Naive B cell (primary cell): ENCODE data around the gene VAV2. TPM values are rescaled to one million over a fixed set of nuclear protein-coding genes. Genes with fewer than 3 reads are reported as not detected.
A peak's percentile ranks its signal among the peaks of the same experiment; 100 is the strongest.

ENCODE experiments used
- ATAC-seq, 2 donors: fragments of 150-1000 bp; cut with Tn5 transposase; 2 replicates each; pipeline ENCODE4 v1.10.0; 2021; ENCODE audit warnings: low read depth in 2 of 2, mild to moderate bottlenecking in 2 of 2, moderate library complexity in 2 of 2
- DNase-seq: peaks from one replicate; pipeline ENCODE4 v3.0.0; 2022
- H3K27ac Mint-ChIP-seq, 6 donors: one replicate each; pipeline ENCODE4 v1.8.0; 2020 to 2022; ENCODE audit warnings: mild to moderate bottlenecking in 6 of 6, mixed read lengths in 6 of 6, moderate library complexity in 5 of 6, inconsistent platforms in 2 of 6
- H3K27me3 Mint-ChIP-seq, 3 donors: one replicate each; pipeline ENCODE4 v1.8.0; 2021 to 2022; ENCODE audit warnings: mixed read lengths in 3 of 3, mild to moderate bottlenecking in 1 of 3
- H3K36me3 Mint-ChIP-seq, 2 donors: one replicate each; pipeline ENCODE4 v1.8.0; 2020 to 2022; ENCODE audit warnings: mixed read lengths in 2 of 2, inconsistent platforms in 1 of 2, mild to moderate bottlenecking in 1 of 2
- H3K4me1 Mint-ChIP-seq, 3 donors: one replicate each; pipeline ENCODE4 v1.8.0; 2020 to 2022; ENCODE audit warnings: mixed read lengths in 3 of 3, inconsistent platforms in 1 of 3, mild to moderate bottlenecking in 1 of 3, moderate library complexity in 1 of 3
- H3K4me3 Mint-ChIP-seq, 8 donors: one replicate each; pipeline ENCODE4 v1.8.0; 2020 to 2022; ENCODE audit warnings: mild to moderate bottlenecking in 8 of 8, mixed read lengths in 8 of 8, moderate library complexity in 8 of 8, inconsistent platforms in 2 of 8
- H3K9me3 Mint-ChIP-seq, 7 donors: one replicate each; pipeline ENCODE4 v1.8.0; 2020 to 2022; ENCODE audit warnings: mixed read lengths in 7 of 7, mild to moderate bottlenecking in 5 of 7, inconsistent platforms in 2 of 7, moderate library complexity in 1 of 7
- polyA plus RNA-seq, 6 donors: library from polyadenylated mRNA; unstranded; fragments of 300-500 nt; fragmentation: Illumina TruSeq; gene quantifications; one replicate each; pipeline ENCODE4 v1.2.3, GENCODE V29; 2021; ENCODE audit warnings: low read depth in 6 of 6

Gene VAV2
- polyA plus RNA-seq, 6 donors from 2014 or later = 5.7 to 33.3 (median 15.2) TPM

DNA sequence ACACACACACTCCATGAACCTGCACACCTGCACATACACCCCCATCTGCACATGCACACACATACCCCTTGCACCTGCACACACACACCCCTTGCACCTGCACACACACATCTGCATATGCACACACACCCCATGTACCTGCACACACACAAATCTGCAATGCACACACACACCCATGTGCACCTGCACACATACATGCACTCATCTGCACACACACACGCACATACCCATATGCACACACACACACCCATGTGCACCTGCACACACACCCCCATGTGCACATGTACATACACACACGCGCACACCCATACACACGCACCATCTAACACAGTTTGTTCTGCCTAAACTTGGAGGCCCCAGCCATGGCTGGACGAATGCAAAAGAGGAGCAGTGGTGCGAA, 138.1 kb downstream of the VAV2 start:
- Mint-ChIP-seq H3K36me3 (peaks cover 0 to 11% of the 10 kb centered on the region in 2 donors), H3K4me3 (peak overlapping the region in 1 of 8 donors; percentile 6)

DNA sequence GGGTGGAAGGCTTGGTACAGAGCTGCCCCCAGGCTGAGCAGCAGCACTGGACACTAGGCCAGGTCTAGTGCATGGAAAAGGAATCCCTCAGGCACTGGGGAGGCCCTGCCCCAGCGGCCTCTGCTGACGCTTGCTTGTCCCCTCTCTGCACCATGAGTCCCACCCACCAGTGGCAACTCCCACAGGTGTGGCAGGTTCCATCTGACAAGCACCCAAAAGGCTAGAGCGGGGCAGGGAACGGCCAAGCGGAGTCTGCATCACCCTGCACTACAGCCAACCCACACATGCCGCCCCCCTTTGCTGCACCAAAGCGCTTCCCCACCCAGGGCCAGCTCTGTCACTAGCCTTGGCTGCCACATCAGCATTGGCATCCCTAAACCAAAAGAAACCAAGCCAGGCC, 138.8 kb downstream of the VAV2 start:
- no peak for ATAC-seq

More for the DNA sequence above, 138.1 kb downstream of the VAV2 start:
- no peak for DNase-seq
- no peak for ATAC-seq
- Mint-ChIP-seq H3K4me1 (peaks cover 46 to 84% (median 54%) of the 10 kb centered on the region in 3 donors), H3K27ac (no peak overlapping the region), H3K9me3 (no peaks in the 10 kb centered on the region), H3K27me3 (no peaks in the 10 kb centered on the region)

DNA sequence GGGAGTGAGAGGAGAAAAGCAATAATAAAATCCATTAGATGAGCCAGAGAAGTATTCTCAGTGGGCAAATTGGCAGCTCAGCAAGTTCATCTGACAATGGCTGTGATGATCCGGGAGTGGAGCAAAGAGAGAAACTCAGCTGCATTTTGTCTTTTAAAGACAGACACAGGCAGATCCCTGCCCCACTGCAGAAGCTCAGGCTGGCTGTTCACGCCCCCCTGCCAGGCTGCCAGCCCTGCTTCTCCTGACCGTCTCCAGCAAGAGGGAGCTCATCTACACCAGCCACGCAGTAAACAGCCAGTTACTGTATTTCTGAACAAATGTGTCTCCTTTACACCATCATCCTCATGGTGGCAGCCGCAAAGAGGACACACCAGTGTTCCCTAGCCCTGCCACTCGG, 139.7 kb downstream of the VAV2 start:
- Mint-ChIP-seq H3K27me3 (no peaks in the 10 kb centered on the region), H3K27ac (peak overlapping the region in 2 of 6 donors; percentile 8 to 30), H3K36me3 (peaks cover 4 to 11% of the 10 kb centered on the region in 2 donors), H3K4me1 (peaks cover 52 to 87% (median 53%) of the 10 kb centered on the region in 3 donors), H3K4me3 (no peak overlapping the region), H3K9me3 (no peaks in the 10 kb centered on the region)
- ATAC-seq (no peak), DNase-seq (no peak)

More for the DNA sequence above, 138.8 kb downstream of the VAV2 start:
- peaks cover 1 to 11% of the 10 kb centered on the region in 2 donors for H3K36me3 Mint-ChIP-seq
- no peaks in the 10 kb centered on the region for H3K27me3 Mint-ChIP-seq
- DNase-seq = no peak
- no peak overlapping the region for H3K27ac Mint-ChIP-seq
- no peaks in the 10 kb centered on the region for H3K9me3 Mint-ChIP-seq
- H3K4me3 Mint-ChIP-seq = peak overlapping the region in 1 of 8 donors; percentile 37
- peaks cover 52 to 92% (median 54%) of the 10 kb centered on the region in 3 donors for H3K4me1 Mint-ChIP-seq

DNA sequence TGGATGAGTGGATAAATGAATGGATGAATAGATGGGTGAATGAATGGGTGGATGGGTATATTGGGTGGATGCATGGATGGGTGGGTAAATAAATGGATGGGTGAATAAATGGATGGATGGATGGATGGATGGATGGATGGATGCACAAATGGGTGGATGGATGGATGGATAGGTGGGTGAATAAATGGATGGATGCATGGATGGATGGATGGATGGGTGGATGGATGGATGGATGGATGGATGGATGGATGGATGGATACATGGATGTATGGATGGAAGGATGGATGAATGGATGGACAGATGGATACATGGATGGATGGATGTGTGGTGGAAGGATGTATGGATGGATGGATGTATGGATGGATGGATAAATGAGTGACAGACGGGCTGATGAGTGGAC, 140.4 kb downstream of the VAV2 start:
- DNase-seq = no peak
- H3K36me3 Mint-ChIP-seq = peaks cover 4 to 11% of the 10 kb centered on the region in 2 donors
- peaks cover 49 to 86% (median 50%) of the 10 kb centered on the region in 3 donors for H3K4me1 Mint-ChIP-seq

DNA sequence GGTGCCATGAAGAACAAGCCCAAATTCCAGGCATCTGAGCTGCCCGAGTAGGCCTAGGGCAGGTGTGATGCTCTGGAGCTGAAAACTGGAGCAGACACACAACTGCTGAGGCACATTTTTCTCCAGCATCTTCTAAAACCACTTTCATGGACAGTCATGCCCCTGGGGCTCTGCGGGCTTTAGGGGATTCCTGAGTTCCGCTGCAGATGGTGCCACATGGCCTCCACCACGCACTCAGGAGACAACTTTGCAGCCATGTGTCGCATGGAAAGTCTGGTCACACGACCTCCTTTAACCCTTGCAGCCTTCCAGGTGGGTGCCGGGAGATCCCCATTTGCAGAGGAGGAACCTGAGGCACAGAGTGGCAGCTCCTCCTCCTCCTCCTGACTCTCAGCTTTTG, 141.2 kb downstream of the VAV2 start:
- Mint-ChIP-seq H3K4me1 (peaks cover 51 to 86% (median 55%) of the 10 kb centered on the region in 3 donors), H3K36me3 (peaks cover 4 to 11% of the 10 kb centered on the region in 2 donors), H3K27ac (peak overlapping the region in 2 of 6 donors; percentile 60 to 73), H3K27me3 (no peaks in the 10 kb centered on the region), H3K4me3 (no peak overlapping the region), H3K9me3 (no peaks in the 10 kb centered on the region)
- ATAC-seq (no peak), DNase-seq (no peak)

More for the DNA sequence above, 140.4 kb downstream of the VAV2 start:
- H3K27me3 Mint-ChIP-seq = no peaks in the 10 kb centered on the region
- no peak for ATAC-seq
- H3K27ac Mint-ChIP-seq = peak overlapping the region in 2 of 6 donors; percentile 1 to 8
- no peaks in the 10 kb centered on the region for H3K9me3 Mint-ChIP-seq
- peak overlapping the region in 1 of 8 donors; percentile 47 for H3K4me3 Mint-ChIP-seq

DNA sequence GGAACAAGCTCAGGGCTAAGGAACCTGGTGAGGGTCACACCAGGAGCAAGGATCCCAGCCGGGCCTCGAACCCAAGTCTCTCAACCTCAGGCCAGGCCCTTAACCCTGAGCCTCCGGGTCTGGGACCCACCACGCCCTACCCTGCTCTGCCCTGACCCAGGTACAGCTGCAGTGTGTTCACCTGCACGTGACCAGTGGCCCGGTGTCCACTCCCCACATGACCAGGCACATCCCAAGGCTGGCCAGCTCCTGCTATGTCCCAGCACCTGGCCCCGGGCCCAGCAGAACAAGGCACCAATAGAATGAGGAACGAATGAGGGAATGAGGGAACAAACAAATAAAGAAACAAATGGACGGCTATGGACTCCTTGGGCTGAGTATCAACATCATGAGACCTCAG, 142.0 kb downstream of the VAV2 start:
- Mint-ChIP-seq H3K4me1 (peaks cover 51 to 90% (median 63%) of the 10 kb centered on the region in 3 donors), H3K27me3 (no peaks in the 10 kb centered on the region), H3K4me3 (no peak overlapping the region), H3K36me3 (peaks cover 4 to 11% of the 10 kb centered on the region in 2 donors), H3K9me3 (no peaks in the 10 kb centered on the region), H3K27ac (peak overlapping the region in 3 of 6 donors; percentile 37 to 73 (median 61))
- DNase-seq (no peak), ATAC-seq (no peak)

DNA sequence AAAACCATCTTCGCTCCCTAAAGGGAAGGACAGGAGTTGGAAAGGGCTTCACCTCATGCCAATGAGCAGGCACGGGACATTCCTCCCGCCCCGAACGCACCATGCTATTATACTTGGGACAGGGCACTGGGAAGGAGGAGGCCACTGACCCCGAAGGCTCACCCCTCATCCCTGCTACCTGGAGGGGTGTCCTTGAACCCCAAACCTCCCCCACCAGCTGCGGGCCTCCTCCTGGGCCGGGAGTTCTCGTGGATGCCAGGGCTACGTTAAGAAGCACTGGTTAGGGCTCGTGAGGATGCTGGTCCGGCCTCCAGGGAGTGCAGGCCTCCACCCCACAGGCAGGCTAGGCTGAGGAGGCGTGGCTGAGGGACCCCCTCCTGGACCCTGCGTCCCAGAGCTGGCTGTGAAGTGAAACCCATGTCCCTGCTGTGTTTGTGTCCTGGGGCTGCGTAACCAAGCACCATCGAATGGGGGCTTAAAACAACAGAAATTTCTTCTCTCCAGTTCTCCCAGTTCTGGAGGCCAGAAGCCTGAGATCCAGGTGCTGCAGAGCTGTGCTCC, 142.9 kb downstream of the VAV2 start:
- Mint-ChIP-seq H3K27me3 (no peaks in the 10 kb centered on the region), H3K27ac (no peak overlapping the region), H3K4me3 (no peak overlapping the region), H3K4me1 (peaks cover 44 to 91% (median 61%) of the 10 kb centered on the region in 3 donors), H3K36me3 (peaks cover 4 to 11% of the 10 kb centered on the region in 2 donors), H3K9me3 (no peaks in the 10 kb centered on the region)
- DNase-seq (no peak), ATAC-seq (no peak)

DNA sequence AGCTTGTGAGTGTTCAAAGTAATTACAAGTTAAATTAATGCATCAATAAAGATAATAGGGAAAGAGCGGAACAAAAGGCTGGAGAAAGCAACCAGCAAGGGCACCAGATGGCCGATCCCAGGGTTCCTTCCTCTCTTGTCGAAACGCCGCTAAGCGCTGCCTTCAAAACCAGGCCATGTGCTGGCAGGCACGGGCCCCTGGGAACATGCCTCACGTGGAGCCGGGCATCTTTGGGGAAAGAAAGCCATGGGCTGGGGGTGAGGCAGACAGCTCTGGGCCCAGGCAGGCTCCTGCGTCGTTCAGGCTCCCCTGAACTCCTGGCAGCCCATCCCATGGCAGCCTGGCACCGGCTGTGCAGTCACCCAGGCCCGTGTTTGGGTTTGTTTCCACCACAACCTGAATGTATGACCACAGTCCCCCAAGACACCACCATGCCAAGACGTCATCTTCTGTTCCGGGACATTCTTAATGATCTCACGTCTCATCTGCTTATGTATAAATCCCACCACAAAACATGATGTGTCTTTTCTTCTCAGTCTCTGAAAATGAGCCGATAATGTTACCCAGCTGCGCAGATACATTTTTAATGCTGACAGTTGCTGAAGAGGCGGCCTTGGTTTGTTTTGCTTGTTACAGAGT, 143.5 kb downstream of the VAV2 start:
- Mint-ChIP-seq H3K27ac (peak overlapping the region in 1 of 6 donors; percentile 42), H3K4me3 (no peak overlapping the region), H3K9me3 (no peaks in the 10 kb centered on the region), H3K36me3 (peaks cover 4 to 11% of the 10 kb centered on the region in 2 donors), H3K27me3 (no peaks in the 10 kb centered on the region), H3K4me1 (peaks cover 39 to 91% (median 59%) of the 10 kb centered on the region in 3 donors)
- DNase-seq (no peak), ATAC-seq (no peak)

DNA sequence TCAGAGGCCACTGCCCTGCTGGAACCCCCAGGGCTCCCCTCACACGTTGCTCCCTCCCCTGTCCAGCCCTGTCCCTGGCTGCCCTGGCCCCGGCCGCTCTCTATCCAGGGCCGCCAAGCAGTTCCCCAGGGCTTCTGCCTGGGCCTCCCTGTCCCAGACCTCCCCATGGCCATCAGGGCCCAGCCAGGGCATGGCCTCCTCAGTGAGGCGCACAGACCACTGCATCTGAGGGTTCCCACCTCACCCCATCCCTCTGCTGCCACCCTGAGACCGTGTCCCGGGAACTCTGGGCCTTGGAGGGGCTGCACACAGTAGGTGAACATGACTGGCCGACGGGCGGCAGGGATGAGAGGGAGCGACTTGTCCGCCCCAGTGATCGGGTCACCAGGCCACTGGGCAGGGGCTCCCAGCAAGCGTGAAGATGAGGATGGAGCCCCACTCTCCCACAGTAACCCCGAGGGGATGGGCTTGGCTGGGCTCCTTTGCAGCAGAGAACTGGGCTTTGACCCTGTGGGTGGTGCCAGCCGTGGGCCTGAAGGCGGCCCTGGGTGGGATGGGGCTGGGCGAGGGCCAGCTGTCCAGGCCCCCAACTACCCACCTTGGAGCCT, 145.5 kb downstream of the VAV2 start:
- peaks cover 4 to 5% of the 10 kb centered on the region in 2 donors for H3K36me3 Mint-ChIP-seq
- H3K4me1 Mint-ChIP-seq = peaks cover 31 to 89% (median 59%) of the 10 kb centered on the region in 3 donors
- H3K4me3 Mint-ChIP-seq = peak overlapping the region in 2 of 8 donors; percentile 12 to 77
- DNase-seq (no peak), ATAC-seq (no peak)
- H3K27me3 Mint-ChIP-seq = no peaks in the 10 kb centered on the region
- H3K9me3 Mint-ChIP-seq = no peaks in the 10 kb centered on the region
- H3K27ac Mint-ChIP-seq = peak overlapping the region in 2 of 6 donors; percentile 11 to 93

DNA sequence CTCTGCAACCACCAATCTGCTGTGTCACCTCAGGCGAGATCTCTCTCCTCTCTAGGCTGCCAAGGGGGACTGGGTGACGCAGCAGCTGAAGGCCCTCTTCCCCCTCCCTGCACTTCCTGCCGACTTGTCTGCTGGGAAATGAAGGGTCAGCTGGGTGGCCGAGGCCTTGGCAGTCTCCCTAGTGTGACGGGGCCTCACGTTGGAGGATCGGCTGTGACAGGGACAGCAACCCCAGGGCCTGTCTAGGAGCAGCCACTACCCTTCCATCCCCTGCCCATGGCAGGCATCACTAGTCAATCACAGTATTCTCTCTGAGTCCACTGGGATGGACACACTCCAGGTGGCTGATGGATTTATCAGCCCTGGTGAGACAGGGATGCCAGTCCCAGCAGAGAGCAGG, 146.7 kb downstream of the VAV2 start:
- Mint-ChIP-seq H3K27me3 (no peaks in the 10 kb centered on the region), H3K4me1 (peaks cover 32 to 89% (median 60%) of the 10 kb centered on the region in 3 donors), H3K36me3 (peaks cover 0 to 4% of the 10 kb centered on the region in 2 donors), H3K9me3 (no peaks in the 10 kb centered on the region), H3K4me3 (peak overlapping the region in 6 of 8 donors; percentile 49 to 78 (median 60)), H3K27ac (peak overlapping the region in 2 of 6 donors; percentile 7 to 37)
- ATAC-seq (peak in 1 of 2 donors; percentile 50), DNase-seq (no peak)

DNA sequence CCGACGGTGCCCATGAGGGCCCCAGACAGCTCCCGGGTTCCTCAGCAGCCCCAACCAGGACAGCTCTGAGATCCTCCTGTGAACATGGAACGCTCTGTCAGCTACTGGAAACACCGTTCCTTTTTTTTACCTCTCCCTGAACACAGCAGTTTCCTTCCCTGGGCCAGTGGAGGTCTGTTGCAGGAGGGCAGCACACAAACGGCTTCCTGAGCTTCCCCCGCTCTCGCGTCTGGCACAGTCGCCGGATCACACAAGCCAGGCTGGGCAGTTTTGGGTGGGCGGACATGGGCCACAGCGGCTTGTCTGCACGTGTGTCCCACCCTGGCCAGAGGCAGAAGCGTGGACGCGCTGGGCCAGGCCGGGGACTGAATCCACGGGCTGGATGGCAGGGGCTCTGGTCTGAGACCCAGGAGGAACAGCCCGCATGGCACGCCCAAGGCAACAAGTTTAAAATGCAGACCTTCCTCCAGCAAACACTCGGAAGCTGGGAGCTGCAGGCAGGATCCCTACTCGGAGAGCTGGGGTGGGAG, 147.2 kb downstream of the VAV2 start:
- H3K27me3 Mint-ChIP-seq = no peaks in the 10 kb centered on the region
- peak overlapping the region in 3 of 6 donors; percentile 24 to 70 (median 27) for H3K27ac Mint-ChIP-seq
- DNase-seq (no peak), ATAC-seq (no peak)
- H3K4me1 Mint-ChIP-seq = peaks cover 34 to 89% (median 64%) of the 10 kb centered on the region in 3 donors
- H3K36me3 Mint-ChIP-seq = peaks cover 0 to 4% of the 10 kb centered on the region in 2 donors
- H3K9me3 Mint-ChIP-seq = no peaks in the 10 kb centered on the region
- H3K4me3 Mint-ChIP-seq = peak overlapping the region in 5 of 8 donors; percentile 53 to 78 (median 60)

DNA sequence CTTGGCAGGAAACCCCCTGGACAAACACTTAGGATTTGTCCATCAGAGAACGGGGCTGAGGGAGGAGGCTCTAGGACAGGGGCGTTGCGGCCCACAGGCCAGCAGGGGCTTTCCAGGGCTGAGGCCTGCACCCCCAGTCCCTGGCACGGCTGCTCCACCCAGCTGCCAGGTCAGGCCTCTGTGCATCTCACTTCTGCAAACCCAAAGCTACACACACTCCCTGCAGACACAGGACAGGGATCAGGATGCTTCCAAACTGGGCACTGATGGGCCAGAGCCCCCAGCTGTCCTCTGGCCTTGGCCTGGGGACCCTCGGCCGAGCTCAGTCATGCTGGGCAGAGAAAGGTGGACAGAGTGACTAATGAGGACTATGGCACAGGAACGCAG, 147.7 kb downstream of the VAV2 start:
- ATAC-seq (no peak), DNase-seq (no peak)
- no peaks in the 10 kb centered on the region for H3K9me3 Mint-ChIP-seq
- H3K27me3 Mint-ChIP-seq = no peaks in the 10 kb centered on the region
- peaks cover 32 to 85% (median 65%) of the 10 kb centered on the region in 3 donors for H3K4me1 Mint-ChIP-seq
- peaks cover 0 to 4% of the 10 kb centered on the region in 2 donors for H3K36me3 Mint-ChIP-seq
- peak overlapping the region in 1 of 6 donors; percentile 69 for H3K27ac Mint-ChIP-seq
- H3K4me3 Mint-ChIP-seq = peak overlapping the region in 2 of 8 donors; percentile 19 to 78

DNA sequence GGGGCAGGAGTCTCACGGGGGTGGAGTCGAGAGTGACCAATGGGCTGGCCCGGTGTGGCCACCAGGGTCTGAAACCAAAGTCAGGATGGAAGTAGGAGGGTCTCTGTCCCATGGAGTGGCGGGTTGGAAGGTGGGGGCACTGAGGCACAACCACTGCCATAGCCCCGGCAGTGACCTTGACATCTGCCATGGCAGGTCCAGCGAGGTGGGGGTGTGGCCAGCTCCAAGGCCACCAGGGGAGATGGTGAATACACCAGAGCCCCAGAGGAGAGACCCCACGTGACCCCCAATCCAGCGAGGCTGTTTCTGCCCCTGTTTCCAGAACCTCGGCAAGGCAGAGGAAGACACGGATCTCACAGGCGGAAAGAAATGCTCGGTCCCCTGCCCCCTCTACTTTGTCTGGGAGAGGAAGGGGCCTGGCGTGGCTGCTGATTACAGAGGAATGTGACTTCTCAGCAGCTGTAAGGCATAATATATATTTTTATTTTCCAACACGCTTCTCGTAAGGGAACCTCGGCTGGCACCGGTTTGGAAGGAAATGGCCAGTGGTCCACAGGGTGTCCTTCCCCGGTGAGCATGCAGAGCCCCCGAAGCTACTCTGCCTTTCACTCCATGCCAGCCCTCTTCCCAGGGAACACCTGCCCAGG, 148.2 kb downstream of the VAV2 start:
- H3K4me3 Mint-ChIP-seq = peak overlapping the region in 4 of 8 donors; percentile 16 to 68 (median 21)
- DNase-seq = no peak

More for the DNA sequence above, 148.2 kb downstream of the VAV2 start:
- H3K27me3 Mint-ChIP-seq = no peaks in the 10 kb centered on the region
- peaks cover 0 to 4% of the 10 kb centered on the region in 2 donors for H3K36me3 Mint-ChIP-seq
- peaks cover 36 to 84% (median 68%) of the 10 kb centered on the region in 3 donors for H3K4me1 Mint-ChIP-seq
- no peak for ATAC-seq
- H3K9me3 Mint-ChIP-seq = no peaks in the 10 kb centered on the region
- H3K27ac Mint-ChIP-seq = peak overlapping the region in 1 of 6 donors; percentile 64
